Activated CD4-positive, alpha-beta T cell treated with anti-CD3 and anti-CD28 coated beads for 4 hours (primary cell): ENCODE measurements around the gene ALX3.
"Not testable (repeated sequence)": the region's sequence is repeated elsewhere in the genome, so short reads cannot be mapped to it uniquely, and the experiment has no call there.

Experiments
- DNase-seq, 2 donors: peaks; one replicate each; pipeline ENCODE4 v3.0.0-alpha.2; 2020

ALX3 gene

DNA sequence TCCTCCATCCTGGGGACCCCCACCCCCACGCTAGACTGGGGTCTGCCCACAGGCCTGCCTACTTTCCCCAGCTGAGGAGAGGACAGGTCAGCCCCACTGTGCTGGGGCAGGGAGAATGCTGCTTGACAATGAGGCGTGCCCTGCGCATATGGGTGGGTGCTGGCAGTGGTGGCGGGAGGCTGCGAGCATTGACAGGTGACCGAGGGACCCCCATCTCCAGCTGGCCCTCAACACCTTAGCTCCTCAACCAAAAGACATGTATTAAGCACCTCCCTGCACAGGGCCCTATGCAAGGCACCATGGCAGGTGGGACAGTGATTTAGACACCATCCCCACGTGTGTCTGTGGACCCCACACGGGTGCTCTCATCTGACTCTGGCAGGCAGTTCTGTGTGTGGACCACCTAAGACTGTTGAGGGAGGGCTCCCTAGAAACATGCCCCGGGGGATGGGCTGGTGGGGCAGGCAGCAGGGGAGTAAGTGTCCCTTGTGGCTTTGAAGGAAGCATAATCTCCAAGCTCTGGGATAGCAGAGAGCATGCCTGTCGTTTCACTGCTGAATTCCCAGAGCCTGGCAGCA is 18.4 kb upstream of the ALX3 start:
- DNase-seq = no peak

DNA sequence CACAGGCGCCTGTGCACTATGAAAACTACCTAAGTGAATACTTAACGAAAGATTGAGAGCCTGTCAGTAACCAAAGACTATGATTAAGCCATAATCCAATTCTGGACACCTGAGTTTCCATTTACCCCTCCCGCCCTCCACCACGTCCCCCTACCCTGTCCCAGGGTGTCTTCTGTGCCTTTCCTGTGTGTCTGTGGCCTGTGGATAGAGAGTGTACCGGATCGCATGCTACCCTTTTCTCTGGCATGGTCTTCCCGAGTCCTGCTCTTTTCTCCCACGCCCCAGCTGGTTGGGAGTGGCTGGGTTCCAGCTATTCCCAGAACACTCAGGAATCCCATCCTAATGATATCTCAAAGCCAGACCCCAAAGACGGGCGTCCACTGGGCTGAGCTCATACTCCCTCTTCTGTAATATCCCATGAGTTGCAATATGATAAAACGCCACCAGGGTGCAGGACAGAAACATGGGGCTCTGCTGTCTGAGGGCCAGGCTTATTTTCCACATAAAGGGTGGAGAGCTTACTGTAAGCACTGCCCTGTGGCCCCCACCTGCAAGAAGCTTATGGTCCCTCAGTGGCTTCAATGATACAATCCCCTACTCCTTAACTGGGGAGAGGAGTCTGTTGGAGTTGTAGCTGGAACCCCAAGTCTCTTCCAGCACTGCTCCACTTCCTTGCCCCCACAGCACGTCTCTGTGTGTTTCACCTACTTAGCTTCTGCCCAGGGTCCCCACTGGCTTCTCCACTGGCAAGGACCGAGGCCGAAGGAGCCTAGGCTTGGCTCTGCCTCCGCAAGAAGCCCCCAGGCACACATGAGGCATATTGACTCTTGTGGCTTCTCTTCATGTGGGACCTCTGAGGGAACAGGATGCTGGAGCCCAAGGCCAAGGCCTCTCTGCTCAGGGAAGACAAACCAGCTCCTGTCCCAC is 17.6 kb upstream of the ALX3 start:
- peak; percentile 22 to 54 for DNase-seq

DNA sequence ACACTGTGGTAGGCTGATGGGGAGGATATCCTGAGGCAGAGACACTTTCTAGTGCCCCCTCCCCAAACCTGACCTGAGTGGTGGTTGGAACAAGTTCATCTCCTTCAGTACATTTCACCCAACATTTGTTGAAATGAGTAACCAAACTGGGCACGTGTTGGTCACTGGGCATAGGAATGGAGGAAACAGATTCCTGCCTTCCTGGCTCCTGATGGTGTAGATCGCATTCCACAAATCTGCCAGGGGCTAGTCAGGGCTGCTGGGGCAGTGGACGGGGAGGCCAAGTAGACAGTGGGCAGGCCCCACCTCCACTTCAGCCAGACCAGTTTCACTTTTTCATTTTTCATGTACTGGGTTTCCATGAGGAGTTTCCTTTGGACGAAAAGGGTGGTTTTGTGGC is 16.5 kb upstream of the ALX3 start:
- no peak for DNase-seq

DNA sequence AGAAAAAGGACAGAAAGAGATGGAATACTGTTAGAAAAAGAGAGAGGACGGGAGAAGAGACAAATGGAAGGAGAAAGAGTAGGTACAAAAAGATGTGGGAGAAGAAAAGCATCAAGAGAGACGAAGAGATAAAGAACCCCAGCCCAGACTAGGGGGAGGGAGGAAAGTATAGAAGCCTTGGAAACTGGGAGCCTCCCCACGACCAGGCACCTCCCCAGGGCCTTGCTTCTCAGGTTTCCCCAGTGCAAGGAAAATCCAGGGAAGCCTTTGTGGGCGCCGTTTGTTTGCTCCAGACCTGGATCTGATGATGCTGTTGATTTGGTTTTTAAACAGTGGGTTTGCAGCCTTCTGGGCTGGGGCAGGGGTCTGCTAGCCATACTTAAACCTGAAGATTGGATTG is 15.2 kb upstream of the ALX3 start:
- no peak for DNase-seq

DNA sequence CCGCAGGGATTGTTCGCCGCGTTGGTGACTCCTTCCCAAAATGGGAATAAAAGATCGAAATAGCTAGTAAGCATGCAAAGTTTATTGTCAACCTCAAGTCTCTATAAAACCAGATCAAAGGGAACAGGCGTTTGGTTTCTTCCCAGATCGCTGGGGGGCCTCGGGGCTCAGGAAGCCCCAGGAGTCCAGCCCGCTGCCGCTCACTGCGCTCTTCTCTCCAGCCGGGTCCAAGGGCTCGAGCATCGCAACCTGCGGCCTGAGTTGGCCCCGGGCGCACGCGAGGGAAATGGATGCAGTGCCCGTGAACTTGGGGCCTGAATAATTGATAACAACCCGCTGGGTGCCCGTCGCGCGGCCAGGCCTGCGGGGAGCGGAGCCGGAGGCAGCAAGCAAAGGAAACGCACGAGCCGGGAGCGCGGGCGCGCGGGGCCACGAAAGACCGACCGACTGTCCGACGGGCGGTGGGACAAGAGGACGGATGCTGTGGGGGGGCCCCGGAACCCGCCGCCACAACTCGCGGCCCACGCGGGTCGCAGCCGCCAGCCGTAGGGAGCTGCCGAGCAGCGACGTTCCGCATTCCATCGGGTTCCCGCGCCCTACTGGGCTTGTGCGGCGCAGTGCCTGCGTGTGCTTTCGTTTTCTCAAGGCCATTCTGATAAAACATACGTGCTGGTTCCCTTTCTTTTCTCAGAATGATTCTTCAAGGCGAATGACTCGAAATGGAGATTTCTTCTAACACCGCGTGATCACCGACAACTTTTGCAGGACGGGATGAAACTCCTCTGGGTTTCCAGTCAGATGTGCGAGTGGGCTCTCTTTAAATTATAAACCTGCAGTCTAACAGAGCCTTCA is 14.0 kb upstream of the ALX3 start:
- DNase-seq = peak in 1 of 2 donors; percentile 14

DNA sequence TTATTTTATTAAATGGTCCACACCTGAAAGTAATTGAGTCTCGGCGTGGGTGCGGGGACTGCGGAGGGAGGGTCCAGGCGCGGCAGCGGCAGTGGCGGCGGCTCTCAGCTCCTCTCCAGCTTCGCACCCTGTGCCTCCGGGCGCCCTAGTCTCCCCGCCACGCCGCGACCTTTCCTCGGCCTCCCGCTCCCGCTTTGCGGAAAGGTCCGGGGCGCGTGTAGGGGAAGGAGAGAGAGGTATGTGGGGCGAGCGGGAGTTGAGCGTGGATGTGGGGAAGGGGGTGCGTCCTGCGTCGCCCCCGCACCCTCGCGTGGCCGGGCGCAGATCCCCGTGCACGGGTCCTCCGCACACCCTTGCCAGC is 13.4 kb upstream of the ALX3 start:
- DNase-seq = no peak

DNA sequence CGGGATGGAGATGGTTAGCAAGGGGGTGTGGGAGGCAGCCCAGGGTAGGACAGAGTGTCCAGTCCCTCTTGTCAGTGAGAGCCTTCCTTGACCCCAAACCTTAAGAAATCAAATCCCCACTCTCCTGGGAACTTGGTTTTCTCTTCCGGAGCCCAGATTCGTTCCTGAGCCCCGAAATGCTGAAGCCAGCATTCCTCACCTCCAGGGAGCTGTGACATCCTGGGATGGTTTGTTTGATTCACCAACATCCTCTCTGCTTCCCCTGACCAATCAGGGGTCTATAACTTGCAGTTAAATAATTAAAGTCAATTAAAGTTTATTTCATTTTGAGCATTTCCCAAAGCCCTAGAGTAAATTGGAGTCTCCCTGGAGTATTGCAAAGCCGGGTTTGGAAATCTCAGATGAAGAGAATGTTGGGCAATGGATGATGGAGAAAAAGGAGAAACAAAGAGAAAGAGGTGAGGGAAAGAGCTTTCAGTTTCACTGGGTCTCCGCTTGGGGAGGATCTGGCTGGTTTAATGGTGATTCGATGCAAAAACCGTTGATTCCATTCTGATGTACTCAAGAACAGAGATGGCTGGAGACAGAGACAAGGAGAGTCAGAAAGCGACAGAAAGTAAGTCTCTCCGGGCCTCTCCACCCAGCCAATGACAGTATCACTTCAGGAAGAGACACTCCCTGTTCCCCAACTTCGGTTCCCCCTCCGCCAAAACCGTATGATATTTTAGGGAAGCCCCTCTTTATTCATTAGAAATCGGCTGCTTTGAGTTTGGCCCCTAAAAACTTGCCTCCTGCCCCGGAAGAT is 12.8 kb upstream of the ALX3 start:
- no peak for DNase-seq

DNA sequence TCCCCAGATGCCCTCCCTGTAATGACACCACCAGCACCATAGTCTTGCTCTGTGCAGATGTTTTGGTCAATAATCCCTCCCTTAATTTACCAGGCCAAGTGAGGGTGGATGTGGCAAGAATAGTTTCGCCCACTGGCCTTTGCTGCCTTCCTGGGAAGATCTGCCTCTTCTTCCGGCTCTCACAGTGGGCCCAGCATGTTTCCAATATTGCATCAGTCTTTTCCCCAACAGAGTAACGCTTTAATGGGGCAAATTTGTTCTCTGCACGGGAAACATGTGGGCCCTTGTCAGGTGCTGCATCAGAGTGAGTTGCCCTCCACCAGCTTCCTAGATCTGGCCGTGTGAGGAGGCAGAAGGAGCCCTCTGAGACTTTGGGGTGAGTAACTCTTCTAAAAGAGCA is 12.0 kb upstream of the ALX3 start:
- DNase-seq = no peak

DNA sequence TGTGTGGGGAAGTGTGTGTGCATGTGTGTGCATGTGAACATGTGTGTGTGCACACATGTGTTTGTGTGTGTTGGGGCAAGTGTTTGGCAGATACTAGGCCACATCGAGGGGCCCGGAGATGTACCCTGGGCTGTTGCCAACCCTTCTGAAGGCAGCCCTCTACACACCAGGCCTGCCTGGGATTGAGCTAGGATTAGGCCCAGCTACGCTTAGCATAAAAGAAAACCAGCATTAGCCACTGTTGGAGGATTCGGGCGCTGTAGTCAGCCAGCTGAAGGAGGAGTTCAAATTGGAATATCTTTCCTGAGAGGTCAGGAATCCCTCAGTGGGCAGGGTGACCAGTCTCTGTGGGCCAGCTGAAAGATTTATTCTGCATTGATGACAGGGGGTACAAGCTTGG is 10.6 kb upstream of the ALX3 start:
- no peak for DNase-seq

DNA sequence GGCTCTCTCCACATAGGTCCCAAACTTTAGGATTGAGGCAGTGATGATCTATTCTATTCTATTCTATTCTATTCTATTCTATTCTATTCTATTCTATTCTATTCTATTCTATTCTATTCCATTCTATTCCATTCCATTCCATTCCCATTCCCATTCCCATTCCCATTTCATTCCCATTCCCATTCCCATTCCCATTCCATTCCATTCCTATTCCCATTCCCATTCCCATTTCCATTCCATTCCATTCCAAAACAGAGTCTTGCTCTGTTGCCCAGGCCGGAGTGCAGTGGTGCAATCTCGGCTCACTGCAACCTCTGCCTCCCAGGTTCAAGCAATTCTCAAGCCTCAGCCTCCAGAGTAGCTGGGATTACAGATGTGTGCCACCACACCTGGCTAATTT is 9.5 kb upstream of the ALX3 start:
- DNase-seq = not testable (repeated sequence)

DNA sequence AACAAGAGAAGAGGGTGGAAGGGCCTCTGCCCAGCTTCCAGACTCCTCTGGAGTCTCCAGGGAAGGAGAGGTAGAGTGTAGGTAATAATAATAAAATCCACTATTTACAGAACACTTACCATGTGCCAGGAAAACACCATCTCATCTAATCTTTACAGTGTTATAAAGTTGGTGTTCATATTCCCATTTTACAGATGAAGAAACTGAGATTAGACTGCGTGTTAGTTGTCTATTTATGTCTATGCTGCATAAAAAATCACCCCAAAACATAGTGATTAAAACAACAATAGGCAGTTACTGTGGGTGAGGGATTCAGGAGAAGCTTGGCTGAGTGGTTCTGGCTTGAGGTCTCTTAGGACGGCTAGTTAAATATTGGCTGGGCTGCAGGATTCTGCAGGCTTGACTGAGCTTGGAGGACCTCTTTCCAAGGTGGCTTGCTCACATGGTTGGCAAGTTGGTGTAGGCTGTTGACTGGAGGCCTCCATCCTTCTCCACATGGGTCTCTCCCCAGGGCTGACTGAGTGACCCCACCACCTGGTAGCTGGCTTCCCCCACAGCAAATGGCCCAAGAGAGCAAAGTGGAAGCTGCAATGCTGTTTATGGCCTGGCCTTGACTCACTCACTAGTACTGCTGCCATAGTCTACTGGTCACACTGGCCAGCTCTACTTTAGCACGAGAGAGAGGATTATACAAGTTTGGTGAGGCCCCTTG is 6.5 kb upstream of the ALX3 start:
- DNase-seq = no peak

DNA sequence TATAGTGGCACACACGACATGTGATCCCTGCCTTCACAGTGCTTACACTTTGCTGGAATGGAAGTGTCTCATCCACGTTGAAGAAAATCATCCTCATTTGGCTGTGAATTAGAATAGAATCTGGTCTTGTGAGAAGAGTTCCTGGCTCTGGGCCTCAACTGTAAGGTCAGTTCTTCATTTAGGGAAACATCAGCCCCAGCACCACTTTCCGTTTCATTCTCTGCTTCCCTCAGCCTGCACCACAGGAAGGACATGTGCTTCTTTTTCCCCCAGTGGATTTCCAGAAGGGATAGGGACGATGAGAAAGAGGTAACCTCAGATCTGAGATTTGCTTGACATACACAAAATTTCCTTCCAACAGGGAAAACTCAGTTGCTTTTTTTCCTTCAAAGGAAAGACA is 3.7 kb upstream of the ALX3 start:
- no peak for DNase-seq

DNA sequence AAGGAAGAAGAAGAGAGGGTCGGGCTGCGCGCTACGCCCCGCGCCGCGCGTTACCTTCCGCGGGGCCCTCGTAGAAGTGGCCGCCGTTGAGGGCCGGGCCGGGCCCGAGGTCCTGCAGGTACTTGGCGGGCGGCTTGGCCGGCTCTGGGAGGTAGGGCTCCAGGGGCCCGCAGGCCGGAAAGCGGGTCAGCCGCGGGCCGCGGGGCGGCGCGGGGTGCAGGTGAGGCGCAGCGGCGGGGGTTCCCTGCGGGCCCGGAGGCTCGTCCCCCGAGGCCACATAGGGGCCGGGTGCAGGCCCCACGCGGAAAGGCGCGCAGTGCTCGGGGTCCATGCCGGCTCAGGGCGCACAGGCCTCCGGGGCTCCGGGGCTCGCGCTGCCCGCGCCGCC is 196 bp downstream of the ALX3 start:
- DNase-seq = no peak

DNA sequence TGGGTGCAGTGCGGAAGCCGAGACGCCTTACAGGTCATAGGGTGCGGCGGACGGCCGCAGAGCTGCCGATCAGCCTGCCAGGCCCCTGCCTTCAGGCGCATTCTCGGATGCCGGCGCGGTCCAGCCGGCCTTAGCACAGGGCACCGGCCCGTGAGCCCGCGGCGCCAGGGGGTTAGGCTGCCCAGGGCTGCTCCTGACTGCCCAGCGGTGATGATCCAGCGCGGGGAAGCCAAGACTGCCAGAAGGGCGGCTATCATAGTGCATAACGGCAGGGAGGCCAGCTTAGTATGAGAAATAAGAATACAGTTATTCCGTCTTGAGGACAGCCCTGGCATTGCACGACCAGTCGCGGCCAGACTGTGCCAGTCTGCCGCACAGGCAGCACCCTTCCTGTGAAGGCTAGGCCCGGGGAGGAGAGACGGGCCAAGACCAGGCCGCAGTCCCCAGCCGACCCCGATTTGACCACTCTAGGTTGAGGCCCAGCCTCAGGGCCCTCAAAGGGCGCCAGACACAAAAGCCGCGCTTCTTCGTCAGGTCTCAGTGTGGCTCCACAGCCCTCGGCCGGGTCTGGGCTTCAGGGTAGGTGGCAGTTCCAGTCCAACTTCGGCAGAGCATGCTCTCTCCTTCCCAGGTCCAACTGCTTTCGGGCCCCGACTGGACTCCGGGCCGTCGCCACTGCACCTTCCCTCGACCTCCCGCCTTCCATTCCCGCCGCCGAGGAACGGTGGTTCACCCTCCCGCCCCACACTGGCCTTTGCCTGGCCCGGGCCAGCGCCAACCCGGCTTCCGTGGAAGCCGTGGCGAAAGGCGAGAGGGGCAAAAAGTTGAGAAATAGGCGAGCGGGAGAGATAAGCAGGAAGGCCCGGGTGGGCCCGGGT is 829 bp downstream of the ALX3 start:
- no peak for DNase-seq

DNA sequence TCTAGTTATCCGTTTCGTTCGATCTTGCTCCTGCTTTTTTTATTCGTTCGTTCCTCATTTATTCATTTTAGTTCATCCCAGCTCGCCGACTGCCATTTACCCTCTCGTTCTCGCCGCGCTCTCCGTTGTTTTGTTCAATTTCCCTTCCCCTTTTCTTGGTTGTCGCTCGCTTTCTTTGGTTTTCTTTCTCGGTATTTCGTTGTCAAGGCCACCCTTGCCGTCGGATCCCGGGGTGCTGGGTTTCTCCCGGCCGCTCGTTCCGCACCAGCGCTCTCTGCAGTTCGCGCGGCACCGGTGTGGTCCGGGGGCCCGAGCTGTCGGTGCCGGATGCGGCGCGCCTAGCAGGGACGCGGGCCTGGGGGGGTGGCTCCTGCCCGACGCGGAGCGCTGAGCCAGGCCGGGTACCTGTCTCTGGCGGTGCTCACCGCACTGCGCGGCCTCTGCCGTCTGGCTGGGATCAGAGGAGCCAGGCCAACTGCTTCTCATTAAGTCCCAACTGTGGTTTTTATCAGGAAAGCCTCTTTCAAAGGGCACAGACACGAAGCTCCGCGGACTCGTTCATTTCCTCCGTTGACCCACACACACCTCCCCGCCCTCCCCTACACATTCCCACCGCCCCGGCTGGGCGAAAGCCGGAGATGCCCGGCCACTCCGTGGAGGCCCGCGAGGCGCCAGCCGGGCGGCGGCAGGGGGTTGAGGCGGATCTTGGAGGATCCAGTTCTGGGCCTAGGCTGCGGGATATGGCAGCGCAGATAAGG is 1.6 kb downstream of the ALX3 start:
- no peak for DNase-seq

DNA sequence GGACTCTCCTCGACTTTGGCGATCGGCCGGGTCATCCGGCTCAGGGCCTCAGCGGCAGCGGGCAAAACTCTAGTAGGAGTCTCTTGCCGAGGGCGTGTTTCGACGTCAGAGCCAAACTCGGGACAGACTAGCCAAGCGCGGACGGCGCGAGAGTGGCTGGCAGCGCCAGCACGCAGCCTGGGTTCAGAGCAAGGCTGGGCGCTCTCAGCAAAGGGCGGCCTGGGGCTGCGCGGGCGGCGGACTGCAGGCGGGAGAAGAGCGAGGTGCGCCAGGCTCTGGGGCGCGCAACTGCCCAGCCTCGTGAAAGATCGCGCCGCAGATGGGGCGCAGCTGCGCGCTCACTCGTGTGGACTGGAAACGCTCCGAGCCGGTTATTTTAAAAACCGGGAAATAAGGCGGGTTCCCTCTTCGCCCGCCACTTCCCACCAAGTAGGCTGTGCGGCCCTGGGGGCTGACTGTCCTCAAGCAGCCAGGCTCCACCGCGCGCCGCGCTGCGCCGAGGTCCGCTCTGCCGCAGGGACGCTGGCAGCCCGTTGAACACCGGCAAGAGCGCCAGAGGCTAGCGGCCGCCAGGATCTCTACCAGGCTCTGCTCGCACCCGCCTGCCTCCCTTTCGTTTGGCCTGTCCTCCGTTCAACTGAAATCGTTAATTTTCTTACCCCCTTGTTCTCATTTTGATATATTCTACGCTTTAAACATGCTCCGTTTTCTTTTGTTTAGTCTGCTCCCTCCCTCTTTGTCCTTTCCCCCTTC is 2.4 kb downstream of the ALX3 start:
- DNase-seq = no peak

DNA sequence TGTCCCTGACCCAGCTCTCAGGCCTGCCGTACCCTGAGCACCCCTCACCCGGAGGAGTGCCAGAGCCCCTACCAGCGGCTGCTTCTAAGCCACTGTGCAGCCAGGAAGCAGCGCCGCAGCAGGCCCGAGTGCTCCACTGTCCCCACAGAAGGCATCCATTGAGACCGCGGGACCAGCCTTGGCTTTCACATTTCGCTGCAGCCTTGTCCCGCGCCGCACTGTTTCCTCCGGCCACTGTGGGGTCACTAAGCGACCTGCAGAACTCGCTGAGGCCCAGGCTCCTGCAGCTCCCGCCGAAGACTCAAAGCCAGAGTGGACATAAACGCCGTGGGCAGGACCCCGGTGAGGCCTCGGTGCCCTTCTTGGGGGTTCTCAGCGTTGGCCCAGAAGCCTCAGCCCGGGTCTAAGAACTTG is 3.0 kb downstream of the ALX3 start:
- no peak for DNase-seq

DNA sequence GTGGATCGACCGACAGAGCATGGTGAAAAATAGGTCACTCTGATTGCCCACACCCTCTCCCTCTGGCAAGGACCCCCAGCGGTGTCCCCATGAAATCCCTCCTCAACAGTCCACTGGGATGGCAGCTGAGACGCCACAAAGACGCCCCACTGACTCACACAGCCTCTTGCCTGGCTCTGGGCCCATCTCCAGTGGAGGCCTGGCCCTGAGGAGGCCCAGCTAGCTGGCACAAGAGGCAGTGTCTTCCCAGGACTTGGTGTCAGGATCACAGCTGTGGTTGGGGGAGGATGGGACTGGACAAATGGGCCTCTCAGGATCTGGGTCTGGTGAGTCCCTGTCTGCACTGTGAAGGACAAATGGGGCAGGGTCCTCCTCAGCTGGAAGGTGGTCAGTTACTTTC is 4.6 kb downstream of the ALX3 start:
- no peak for DNase-seq

DNA sequence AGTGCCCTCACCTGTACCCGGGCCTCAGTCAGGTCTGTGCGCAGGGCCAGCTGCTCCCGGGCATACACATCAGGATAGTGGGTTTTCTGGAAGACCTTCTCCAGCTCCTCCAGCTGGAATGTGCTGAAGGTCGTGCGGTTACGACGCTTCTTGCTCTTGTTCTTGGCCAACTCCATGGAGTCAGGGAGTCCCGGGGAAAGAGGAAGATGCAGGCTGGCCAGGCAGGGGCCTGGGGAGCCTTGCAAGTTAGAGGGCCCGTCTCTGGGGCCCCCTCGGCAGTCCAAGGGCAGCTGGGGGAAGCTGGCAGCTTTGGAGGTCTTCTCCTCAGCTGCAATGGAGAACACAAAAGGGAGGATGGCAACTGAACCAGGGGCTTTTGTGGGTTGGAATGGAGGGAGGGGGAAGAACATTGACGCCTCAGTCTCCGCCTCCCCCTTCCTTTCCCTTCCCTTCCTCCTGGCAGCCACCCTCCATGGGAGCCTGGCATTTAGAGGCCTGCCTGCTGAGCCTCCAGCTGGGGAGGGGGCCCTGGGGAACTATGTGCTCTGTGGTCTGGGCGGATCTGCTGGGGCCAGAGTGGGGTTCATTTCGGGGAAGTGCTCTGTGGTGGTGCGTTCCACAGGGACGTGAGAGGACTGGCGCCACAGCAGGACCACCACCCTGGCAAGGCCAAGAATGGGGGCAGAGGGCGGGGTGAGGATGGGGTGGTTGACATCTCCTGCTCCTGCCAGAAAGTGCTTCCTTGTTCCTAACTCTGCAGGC is 5.7 kb downstream of the ALX3 start:
- DNase-seq = no peak
